GM12878 (cell line): ENCODE results near the gene ARL15. TPM values are rescaled to one million over a fixed set of nuclear protein-coding genes. Genes with fewer than 3 reads are reported as not detected.
A peak's percentile ranks its signal among the peaks of the same experiment; 100 is the strongest.

Source experiments
- ATAC-seq: fragments of 200-7000 bp; cut with Tn5 transposase; 3 replicates; pipeline ENCODE4 v1.9.1; 2020; ENCODE audit warnings: mild to moderate bottlenecking, moderate library complexity
- BruUV-seq: library from RNA; stranded (reverse); fragments of 400-500 nt; replicated peaks from 2 replicates; lab custom pipeline; 2021; lab: Mats Ljungman, UMichigan
- CTCF ChIA-PET: fragments of 300-600 bp; sonication (Branson Sonifier 250); formaldehyde crosslinking; extraction: SDS; loops from one replicate; lab custom pipeline; 2021; ENCODE audit warnings: inconsistent platforms; lab: Yijun Ruan, JAX
- POLR2A ChIA-PET: fragments of 350-600 bp; formaldehyde crosslinking; extraction: SDS; loops from one replicate; lab custom pipeline; 2021; ENCODE audit warnings: inconsistent platforms; lab: Charles Lee
- RAD21 ChIA-PET: fragments of 300-600 bp; sonication (Branson Sonifier 250); formaldehyde crosslinking; loops from one replicate; lab custom pipeline; 2023; ENCODE audit warnings: antibody characterized with exemption; ENCODE audit not compliant: unreplicated experiment; lab: Charles Lee
- SMC1A ChIA-PET: fragments of 300-600 bp; sonication (Branson Sonifier 250); formaldehyde crosslinking; loops from one replicate; lab custom pipeline; 2023; ENCODE audit not compliant: unreplicated experiment, uncharacterized antibody; lab: Charles Lee
- DNase-seq: peaks from one replicate; pipeline ENCODE4 v3.0.0-alpha.2; 2011; ENCODE audit warnings: low read depth, low spot score
- FAIRE-seq: peaks from 3 replicates; lab custom pipeline; 2011; peaks lifted over from hg19 to GRCh38; lab: Jason Lieb, UNC
- H2AFZ ChIP-seq: 2 replicates; pipeline ENCODE4 v1.6.0; 2011; ENCODE audit warnings: low read depth, low read length, control low read depth; ENCODE audit not compliant: control insufficient read depth
- H3K27ac ChIP-seq: 2 replicates; pipeline ENCODE4 v1.5.1; 2011; ENCODE audit warnings: control low read depth; ENCODE audit not compliant: control insufficient read depth, insufficient read depth
- H3K27me3 ChIP-seq, 2 experiments: replicated peaks in 1 of 2; 2 replicates each; pipeline versions ENCODE4 v1.6.0 to v1.6.1; 2011; ENCODE audit warnings: low read length in 1 of 2; ENCODE audit not compliant: control insufficient read depth in 2 of 2, insufficient read depth in 2 of 2
- H3K36me3 ChIP-seq, 2 experiments: 2 replicates each; pipeline ENCODE4 v1.5.1; 2011; ENCODE audit warnings: low read length in 1 of 2; ENCODE audit not compliant: control insufficient read depth in 2 of 2, insufficient read depth in 2 of 2
- H3K4me1 ChIP-seq: 2 replicates; pipeline ENCODE4 v1.6.1; 2011; ENCODE audit warnings: mild to moderate bottlenecking, low read length, moderate library complexity, mixed read lengths; ENCODE audit not compliant: control insufficient read depth, insufficient read depth
- H3K4me2 ChIP-seq: 2 replicates; pipeline ENCODE4 v1.6.0; 2011; ENCODE audit warnings: control low read depth; ENCODE audit not compliant: control insufficient read depth, insufficient read depth
- H3K4me3 ChIP-seq: fragments of 200-600 bp; sonication (generic); 2 replicates; pipeline ENCODE4 v1.5.1; 2016
- H3K79me2 ChIP-seq: 2 replicates; pipeline ENCODE4 v1.6.0; 2011; ENCODE audit warnings: low read length; ENCODE audit not compliant: control insufficient read depth, insufficient read depth
- H3K9ac ChIP-seq: 2 replicates; pipeline ENCODE4 v1.8.0; 2011; ENCODE audit warnings: low read length, control low read depth, mixed read lengths; ENCODE audit not compliant: control insufficient read depth, insufficient read depth
- H3K9me3 ChIP-seq: replicated peaks from 3 replicates; pipeline ENCODE4 v1.5.1; 2011; ENCODE audit warnings: mild to moderate bottlenecking, low read length; ENCODE audit not compliant: control insufficient read depth, insufficient read depth
- H4K20me1 ChIP-seq: 2 replicates; pipeline ENCODE4 v1.6.0; 2011; ENCODE audit not compliant: control insufficient read depth, insufficient read depth
- BHLHE40 ChIP-seq, 2 experiments: fragments of 450-650 bp in 1 of 2; IDR thresholded peaks; 2 replicates each; pipeline ENCODE4 v1.6.1; 2011 to 2017; ENCODE audit warnings: low read depth in 2 of 2, borderline replicate concordance in 1 of 2, improper control_type of control experiment in 1 of 2, low read length in 1 of 2, mild to moderate bottlenecking in 1 of 2
- IKZF2 ChIP-seq, 2 experiments: fragments of 450-650 bp; IDR thresholded peaks; 2 replicates each; pipeline ENCODE4 v1.6.1; 2017; ENCODE audit warnings: mild to moderate bottlenecking in 2 of 2, moderate library complexity in 2 of 2
- MLLT1 ChIP-seq: fragments of 450-650 bp; IDR thresholded peaks from 2 replicates; pipeline ENCODE4 v1.6.1; 2016; ENCODE audit warnings: mild to moderate bottlenecking
- RAD21 ChIP-seq: IDR thresholded peaks from 2 replicates; pipeline ENCODE4 v1.6.1; 2011; ENCODE audit warnings: mild to moderate bottlenecking, low read depth, low read length, moderate library complexity; ENCODE audit not compliant: insufficient read depth
- SMC3 ChIP-seq: IDR thresholded peaks from 2 replicates; pipeline ENCODE4 v1.6.1; 2011; ENCODE audit warnings: low read length, improper control_type of control experiment, borderline replicate concordance
- STAT1 ChIP-seq: fragments of 450-650 bp; conservative IDR thresholded peaks from 2 replicates; pipeline ENCODE4 v1.6.1; 2014; ENCODE audit warnings: antibody characterized with exemption, mild to moderate bottlenecking
- USF2 ChIP-seq: IDR thresholded peaks from 2 replicates; pipeline ENCODE4 v1.6.1; 2011; ENCODE audit warnings: low read depth, low read length, improper control_type of control experiment, borderline replicate concordance
- ZNF217 ChIP-seq: fragments of 450-650 bp; IDR thresholded peaks from 2 replicates; pipeline ENCODE4 v1.6.1; 2017; ENCODE audit warnings: antibody characterized with exemption, mild to moderate bottlenecking
- ZNF384 ChIP-seq: IDR thresholded peaks from 2 replicates; pipeline ENCODE4 v1.6.1; 2012; ENCODE audit warnings: low read depth, mild to moderate bottlenecking, low read length, improper control_type of control experiment, borderline replicate concordance
- ZNF592 ChIP-seq: fragments of 450-650 bp; IDR thresholded peaks from 2 replicates; pipeline ENCODE4 v1.6.1; 2017; ENCODE audit warnings: mild to moderate bottlenecking, moderate library complexity
- ZNF622 ChIP-seq: fragments of 450-650 bp; IDR thresholded peaks from 2 replicates; pipeline ENCODE4 v1.6.1; 2017; ENCODE audit warnings: mild to moderate bottlenecking, inconsistent platforms
- WGBS: methylation state at CpG from one replicate; pipeline ENCODE4 v1.1.6; 2016; ENCODE audit warnings: low lambda C conversion rate; ENCODE audit not compliant: insufficient replicate concordance, insufficient coverage; ENCODE audit errors: missing lambda C conversion rate; 5-methylcytosine and 5-hydroxymethylcytosine counted together
- in situ Hi-C: fragments of 300-500 bp; cut with MboI; formaldehyde crosslinking; loops from 9 replicates; pipeline ENCODE4 v1.14.3; 2018; ENCODE audit warnings: mixed read lengths
- intact Hi-C: fragments of 100-400 bp; cut with micrococcal nuclease; formaldehyde crosslinking; loops from one replicate; pipeline ENCODE4 v1.14.2; 2022; ENCODE audit not compliant: unreplicated experiment
- polyA plus RNA-seq, 11 experiments: library from polyadenylated mRNA; depleted of rRNA in 4 of 11; unstranded in 6 of 11; stranded (reverse) in 5 of 11; fragments of >200 nt; fragmentation: Nextera tagmentation in 4 of 11; fragmentation: Illumina TruSeq in 1 of 11; extraction: Ambion mirVana in 4 of 11; extraction: Trizol in 1 of 11; gene quantifications; 1 replicate in 1 of 11; 2 replicates in 10 of 11; pipeline versions ENCODE4 v1.2.1 to v1.2.3, GENCODE V29; 2011 to 2016; ENCODE audit warnings: inconsistent platforms in 2 of 11, missing spikeins in 2 of 11, low read depth in 1 of 11
- total RNA-seq, 4 experiments: library from RNA; depleted of rRNA in 3 of 4; stranded (reverse); fragments of >200 nt in 3 of 4; fragmentation: Illumina TruSeq in 1 of 4; extraction: Trizol in 1 of 4; gene quantifications; 2 replicates each; pipeline versions ENCODE4 v1.2.1 to v1.2.3, GENCODE V29; 2013 to 2021
- TF ChIP-seq, protein P1 (sequence below), 3 experiments: IDR thresholded peaks in 2 of 3; conservative IDR thresholded peaks in 1 of 3; 2 replicates each; pipeline ENCODE4 v1.5.1; 2011; ENCODE audit warnings: low read depth in 3 of 3, low read length in 3 of 3, mild to moderate bottlenecking in 3 of 3, control low read depth in 2 of 3, moderate library complexity in 2 of 3, inconsistent platforms in 1 of 3, mixed read lengths in 1 of 3; ENCODE audit not compliant: control insufficient read depth in 2 of 3, insufficient read depth in 1 of 3; ENCODE audit errors: extremely low read depth in 1 of 3

Gene ARL15
- total and polyA plus RNA-seq, 10 of the 15 experiments (the other 5 are each of a cell fraction or from before 2014, with no cell fraction given): 3.6 to 11.0 (median 7.7) TPM

DNA sequence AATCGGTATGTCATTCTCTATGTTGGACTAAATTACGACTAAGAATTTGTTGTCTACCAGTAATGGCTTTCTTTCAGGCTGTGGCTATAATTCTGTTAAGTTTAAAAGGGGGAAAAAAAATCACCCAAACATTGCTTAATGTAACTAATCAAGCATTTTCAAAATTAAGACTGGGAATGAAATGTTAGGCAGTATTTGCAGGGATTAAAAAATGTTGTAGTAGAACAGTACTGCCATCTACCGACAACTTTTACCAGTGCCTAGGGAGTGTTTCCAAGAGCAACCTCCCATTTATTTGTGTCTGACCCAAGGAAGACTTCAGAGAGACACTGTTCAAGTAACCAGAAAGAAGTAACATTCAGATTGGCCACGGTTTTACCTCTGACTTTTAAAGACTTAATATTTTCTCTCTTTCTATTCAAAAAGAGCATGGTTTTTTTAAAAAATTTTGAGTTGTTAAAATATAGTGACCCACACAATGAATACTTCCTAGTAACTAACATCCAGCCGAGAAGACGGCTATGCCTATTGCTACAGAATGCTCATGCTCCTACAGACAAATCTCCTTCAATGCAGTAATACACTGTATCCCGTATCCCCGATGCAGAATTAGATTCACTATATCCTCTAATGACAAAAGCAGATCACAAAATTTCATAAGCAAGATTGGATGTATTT, 92.4 kb downstream of the ARL15 start:
- Histone ChIP-seq H3K36me3 (no peaks in the 10 kb centered on the region), H3K9me3 (no peaks in the 10 kb centered on the region), H3K9ac (no peak overlapping the region), H3K4me3 (no peak overlapping the region), H3K4me1 (no peaks in the 10 kb centered on the region), H2AFZ (no peak overlapping the region), H3K4me2 (no peak overlapping the region), H3K79me2 (no peaks in the 10 kb centered on the region), H3K27ac (no peak overlapping the region), H4K20me1 (no peaks in the 10 kb centered on the region), H3K27me3 (no peaks in the 10 kb centered on the region)
- FAIRE-seq: peak; percentile 18
- POLR2A ChIA-PET: no interaction called here
- WGBS: 70% methylated on average over 8 of the region's 8 CpGs
- CTCF ChIA-PET: interaction anchor here (0.6 to 1.6 kb wide), 6 partner anchors 10 to 740 kb away, joined by 3 to 5 read pairs (median 3); no protein-coding TSS in a partner anchor
- intact Hi-C loops (loop anchor here (1.0 to 10.0 kb wide), 6 partner anchors 126 to 1046 kb away; partner anchors contain the start of gene NDUFS4), in situ Hi-C loops (no loop called here)
- RAD21 ChIA-PET: no interaction called here
- TF ChIP-seq ZNF622: no peak
- peak; percentile 66 for TF ChIP-seq SMC3
- no peak for TF ChIP-seq ZNF384
- peak; percentile 68 for TF ChIP-seq RAD21
- no peak for TF ChIP-seq ZNF592
- TF ChIP-seq, protein P1, sequence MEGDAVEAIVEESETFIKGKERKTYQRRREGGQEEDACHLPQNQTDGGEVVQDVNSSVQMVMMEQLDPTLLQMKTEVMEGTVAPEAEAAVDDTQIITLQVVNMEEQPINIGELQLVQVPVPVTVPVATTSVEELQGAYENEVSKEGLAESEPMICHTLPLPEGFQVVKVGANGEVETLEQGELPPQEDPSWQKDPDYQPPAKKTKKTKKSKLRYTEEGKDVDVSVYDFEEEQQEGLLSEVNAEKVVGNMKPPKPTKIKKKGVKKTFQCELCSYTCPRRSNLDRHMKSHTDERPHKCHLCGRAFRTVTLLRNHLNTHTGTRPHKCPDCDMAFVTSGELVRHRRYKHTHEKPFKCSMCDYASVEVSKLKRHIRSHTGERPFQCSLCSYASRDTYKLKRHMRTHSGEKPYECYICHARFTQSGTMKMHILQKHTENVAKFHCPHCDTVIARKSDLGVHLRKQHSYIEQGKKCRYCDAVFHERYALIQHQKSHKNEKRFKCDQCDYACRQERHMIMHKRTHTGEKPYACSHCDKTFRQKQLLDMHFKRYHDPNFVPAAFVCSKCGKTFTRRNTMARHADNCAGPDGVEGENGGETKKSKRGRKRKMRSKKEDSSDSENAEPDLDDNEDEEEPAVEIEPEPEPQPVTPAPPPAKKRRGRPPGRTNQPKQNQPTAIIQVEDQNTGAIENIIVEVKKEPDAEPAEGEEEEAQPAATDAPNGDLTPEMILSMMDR (IDR thresholded peaks at IDR 0.05 in 2 of 3, conservative IDR thresholded peaks at IDR 0.05 in 1 of 3; ENCODE audit: control insufficient read depth in 2 of 3, extremely low read depth in 1 of 3, insufficient read depth in 1 of 3, low read depth in 3 of 3, low read length in 3 of 3): peak; percentile 54 to 78 (median 64); a peak in 5 of 6 replicates
- no peak for TF ChIP-seq BHLHE40 (IDR thresholded peaks at IDR 0.05; ENCODE audit: borderline replicate concordance in 1 of 2, low read depth in 2 of 2, low read length in 1 of 2)
- no peak for TF ChIP-seq ZNF217
- no peak for TF ChIP-seq IKZF2 (IDR thresholded peaks at IDR 0.05)
- TF ChIP-seq STAT1: no peak
- TF ChIP-seq USF2: no peak
- no peak for TF ChIP-seq MLLT1
- SMC1A ChIA-PET: no interaction called here
- DNase-seq: no peak
- ATAC-seq: peak; percentile 70
- no TSS peak for BruUV-seq
